Measurements from ENCODE around the gene CLIC3.

DNA sequence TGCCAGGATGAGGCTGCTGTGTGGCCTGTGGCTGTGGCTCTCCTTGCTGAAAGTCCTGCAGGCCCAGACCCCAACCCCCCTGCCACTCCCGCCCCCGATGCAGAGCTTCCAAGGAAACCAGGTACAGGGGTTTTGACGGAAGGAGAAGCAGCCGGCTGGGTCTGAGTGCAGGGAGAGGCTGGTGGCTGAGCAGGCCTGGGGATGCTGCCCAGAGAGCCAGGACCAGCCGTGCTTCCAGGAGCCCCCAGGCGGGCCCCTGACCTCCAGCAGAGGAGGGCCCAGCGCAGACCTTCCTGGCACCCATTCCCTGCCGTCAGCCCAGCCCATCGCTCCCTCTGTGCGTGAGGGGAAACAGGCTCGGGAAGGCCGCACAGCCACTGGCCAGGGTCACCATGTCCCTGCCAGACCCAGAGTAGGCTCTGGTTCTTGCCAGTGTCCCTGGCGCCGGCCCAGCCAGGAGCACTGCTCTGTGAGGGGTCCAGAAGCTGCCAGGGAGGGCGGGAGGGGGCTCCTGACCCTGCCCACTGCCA is 44.0 kb downstream of the CLIC3 start:
- TF ChIP-seq, protein P1, sequence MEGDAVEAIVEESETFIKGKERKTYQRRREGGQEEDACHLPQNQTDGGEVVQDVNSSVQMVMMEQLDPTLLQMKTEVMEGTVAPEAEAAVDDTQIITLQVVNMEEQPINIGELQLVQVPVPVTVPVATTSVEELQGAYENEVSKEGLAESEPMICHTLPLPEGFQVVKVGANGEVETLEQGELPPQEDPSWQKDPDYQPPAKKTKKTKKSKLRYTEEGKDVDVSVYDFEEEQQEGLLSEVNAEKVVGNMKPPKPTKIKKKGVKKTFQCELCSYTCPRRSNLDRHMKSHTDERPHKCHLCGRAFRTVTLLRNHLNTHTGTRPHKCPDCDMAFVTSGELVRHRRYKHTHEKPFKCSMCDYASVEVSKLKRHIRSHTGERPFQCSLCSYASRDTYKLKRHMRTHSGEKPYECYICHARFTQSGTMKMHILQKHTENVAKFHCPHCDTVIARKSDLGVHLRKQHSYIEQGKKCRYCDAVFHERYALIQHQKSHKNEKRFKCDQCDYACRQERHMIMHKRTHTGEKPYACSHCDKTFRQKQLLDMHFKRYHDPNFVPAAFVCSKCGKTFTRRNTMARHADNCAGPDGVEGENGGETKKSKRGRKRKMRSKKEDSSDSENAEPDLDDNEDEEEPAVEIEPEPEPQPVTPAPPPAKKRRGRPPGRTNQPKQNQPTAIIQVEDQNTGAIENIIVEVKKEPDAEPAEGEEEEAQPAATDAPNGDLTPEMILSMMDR (IDR thresholded peaks at IDR 0.05), result no peak
- no peak for TF ChIP-seq POLR2AphosphoS5 (IDR thresholded peaks at IDR 0.05; ENCODE audit: low read depth, low read length)
